Measurements from ENCODE around the gene COMMD8.

Gene COMMD8

GRCh38 chr4:47471591-47471990 lies 8.1 kb upstream of the COMMD8 start:
- Histone ChIP-seq H3K27me3 (replicated peaks; ENCODE audit: control insufficient read depth, insufficient read depth, low read length) (no peaks in the 10 kb centered on the region), H3K36me3 (ENCODE audit: control insufficient read depth, insufficient read depth, low read length) (no peaks in the 10 kb centered on the region), H3K4me3 (replicated peaks; ENCODE audit: low read depth, low read length) (no peak overlapping the region)
- TF ChIP-seq CTCF (IDR thresholded peaks at IDR 0.05; ENCODE audit: insufficient read depth, low read length, poor library complexity, severe bottlenecking) = no peak
- DNase-seq (ENCODE audit: extremely low read depth, insufficient read length) = no peak

- TF ChIP-seq CTCF (IDR thresholded peaks at IDR 0.05; ENCODE audit: insufficient read depth, low read length, poor library complexity, severe bottlenecking) = no peak
- DNase-seq (ENCODE audit: extremely low read depth, insufficient read length) = no peak
- H3K4me3 ChIP-seq (replicated peaks; ENCODE audit: low read depth, low read length) = no peak overlapping the region
- H3K36me3 ChIP-seq (ENCODE audit: control insufficient read depth, insufficient read depth, low read length) = no peaks in the 10 kb centered on the region
- no peaks in the 10 kb centered on the region for H3K27me3 ChIP-seq (replicated peaks; ENCODE audit: control insufficient read depth, insufficient read depth, low read length)
These were observed 7.6 kb upstream of the COMMD8 start for GRCh38 chr4:47471064-47471463.

- Histone ChIP-seq H3K4me3 (replicated peaks; ENCODE audit: low read depth, low read length) (no peak overlapping the region), H3K27me3 (replicated peaks; ENCODE audit: control insufficient read depth, insufficient read depth, low read length) (no peaks in the 10 kb centered on the region), H3K36me3 (ENCODE audit: control insufficient read depth, insufficient read depth, low read length) (no peaks in the 10 kb centered on the region)
- DNase-seq (ENCODE audit: extremely low read depth, insufficient read length) = no peak
- TF ChIP-seq CTCF (IDR thresholded peaks at IDR 0.05; ENCODE audit: insufficient read depth, low read length, poor library complexity, severe bottlenecking) = no peak
These were observed 6.4 kb upstream of the COMMD8 start for GRCh38 chr4:47469951-47470350.

GRCh38 chr4:47468706-47469365 lies 5.3 kb upstream of the COMMD8 start:
- TF ChIP-seq CTCF (IDR thresholded peaks at IDR 0.05; ENCODE audit: insufficient read depth, low read length, poor library complexity, severe bottlenecking) = no peak
- Histone ChIP-seq H3K36me3 (ENCODE audit: control insufficient read depth, insufficient read depth, low read length) (no peaks in the 10 kb centered on the region), H3K4me3 (replicated peaks; ENCODE audit: low read depth, low read length) (no peak overlapping the region), H3K27me3 (replicated peaks; ENCODE audit: control insufficient read depth, insufficient read depth, low read length) (no peaks in the 10 kb centered on the region)
- no peak for DNase-seq (ENCODE audit: extremely low read depth, insufficient read length)

- Histone ChIP-seq H3K36me3 (ENCODE audit: control insufficient read depth, insufficient read depth, low read length) (no peaks in the 10 kb centered on the region), H3K4me3 (replicated peaks; ENCODE audit: low read depth, low read length) (no peak overlapping the region), H3K27me3 (replicated peaks; ENCODE audit: control insufficient read depth, insufficient read depth, low read length) (no peaks in the 10 kb centered on the region)
- DNase-seq (ENCODE audit: extremely low read depth, insufficient read length) = no peak
- no peak for TF ChIP-seq CTCF (IDR thresholded peaks at IDR 0.05; ENCODE audit: insufficient read depth, low read length, poor library complexity, severe bottlenecking)
These were observed 2.7 kb upstream of the COMMD8 start for GRCh38 chr4:47466056-47466785.

All from GM06990 (cell line).